ENCODE results near the gene GRAP2.
"Not testable (repeated sequence)": the region's sequence is repeated elsewhere in the genome, so short reads cannot be mapped to it uniquely, and the experiment has no call there.

DNA sequence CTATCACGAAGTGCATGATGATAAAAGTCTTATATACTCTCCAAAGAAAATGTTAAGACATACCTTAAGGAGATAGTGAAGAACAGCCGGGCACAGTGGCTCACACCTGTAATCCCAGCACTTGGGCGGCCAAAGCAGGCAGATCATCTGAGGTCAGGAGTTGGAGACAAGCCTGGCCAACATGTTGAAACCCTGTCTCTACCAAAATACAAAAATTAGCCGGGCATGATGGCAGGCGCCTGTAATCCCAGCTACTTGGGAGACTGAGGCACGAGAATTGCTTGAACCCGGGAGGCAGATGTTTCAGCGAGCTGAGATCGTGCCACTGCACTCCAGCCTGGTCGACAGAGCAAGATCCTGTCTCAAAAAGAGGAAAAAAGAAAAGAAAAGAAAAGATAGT lies 3.1 kb downstream of the GRAP2 start:
- not testable (repeated sequence) for TF ChIP-seq EZH2 (IDR thresholded peaks at IDR 0.05; ENCODE audit: low read length, unreplicated experiment)
- TF ChIP-seq, protein P1, sequence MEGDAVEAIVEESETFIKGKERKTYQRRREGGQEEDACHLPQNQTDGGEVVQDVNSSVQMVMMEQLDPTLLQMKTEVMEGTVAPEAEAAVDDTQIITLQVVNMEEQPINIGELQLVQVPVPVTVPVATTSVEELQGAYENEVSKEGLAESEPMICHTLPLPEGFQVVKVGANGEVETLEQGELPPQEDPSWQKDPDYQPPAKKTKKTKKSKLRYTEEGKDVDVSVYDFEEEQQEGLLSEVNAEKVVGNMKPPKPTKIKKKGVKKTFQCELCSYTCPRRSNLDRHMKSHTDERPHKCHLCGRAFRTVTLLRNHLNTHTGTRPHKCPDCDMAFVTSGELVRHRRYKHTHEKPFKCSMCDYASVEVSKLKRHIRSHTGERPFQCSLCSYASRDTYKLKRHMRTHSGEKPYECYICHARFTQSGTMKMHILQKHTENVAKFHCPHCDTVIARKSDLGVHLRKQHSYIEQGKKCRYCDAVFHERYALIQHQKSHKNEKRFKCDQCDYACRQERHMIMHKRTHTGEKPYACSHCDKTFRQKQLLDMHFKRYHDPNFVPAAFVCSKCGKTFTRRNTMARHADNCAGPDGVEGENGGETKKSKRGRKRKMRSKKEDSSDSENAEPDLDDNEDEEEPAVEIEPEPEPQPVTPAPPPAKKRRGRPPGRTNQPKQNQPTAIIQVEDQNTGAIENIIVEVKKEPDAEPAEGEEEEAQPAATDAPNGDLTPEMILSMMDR (conservative IDR thresholded peaks at IDR 0.05; ENCODE audit: low read depth, low read length): not testable (repeated sequence)

Measured in PC-3 (cell line).